Small intestine (tissue), 7 donors: ENCODE results near the gene TTC39A. TPM values are rescaled to one million over a fixed set of nuclear protein-coding genes. Genes with fewer than 3 reads are reported as not detected.

ENCODE experiments used
- DNase-seq, 2 donors: peaks; one replicate each; pipeline versions ENCODE4 v3.0.0 to v3.0.0-alpha.2; 2013
- FAIRE-seq: peaks from 2 replicates; lab custom pipeline; 2012; peaks lifted over from hg19 to GRCh38; lab: Jason Lieb, UNC
- H3K27ac ChIP-seq, 3 donors: one replicate each; pipeline ENCODE4 v1.5.1; 2013; ENCODE audit warnings: low read length in 2 of 3, mild to moderate bottlenecking in 2 of 3, control low read depth in 1 of 3, inconsistent platforms in 1 of 3, low read depth in 1 of 3, moderate library complexity in 1 of 3
- H3K27me3 ChIP-seq, 3 donors: one replicate each; pipeline ENCODE4 v1.6.1; 2013; ENCODE audit warnings: low read length in 3 of 3, inconsistent platforms in 1 of 3; ENCODE audit not compliant: control insufficient read depth in 3 of 3, insufficient read depth in 3 of 3
- H3K36me3 ChIP-seq, 3 donors: one replicate each; pipeline ENCODE4 v1.6.1; 2013; ENCODE audit warnings: low read length in 3 of 3, inconsistent platforms in 1 of 3, low read depth in 1 of 3, mild to moderate bottlenecking in 1 of 3, moderate library complexity in 1 of 3; ENCODE audit not compliant: control insufficient read depth in 3 of 3, insufficient read depth in 2 of 3
- H3K4me1 ChIP-seq, 3 donors: one replicate each; pipeline ENCODE4 v1.6.1; 2013; ENCODE audit warnings: low read length in 2 of 3, inconsistent platforms in 1 of 3, low read depth in 1 of 3, mild to moderate bottlenecking in 1 of 3, moderate library complexity in 1 of 3; ENCODE audit not compliant: control insufficient read depth in 3 of 3, insufficient read depth in 2 of 3
- H3K4me3 ChIP-seq, 3 donors: one replicate each; pipeline ENCODE4 v1.5.1; 2013; ENCODE audit warnings: low read length in 3 of 3, control low read depth in 1 of 3, inconsistent platforms in 1 of 3, low read depth in 1 of 3, mild to moderate bottlenecking in 1 of 3, moderate library complexity in 1 of 3
- H3K9me3 ChIP-seq, 2 donors: one replicate each; pipeline ENCODE4 v1.6.1; 2013; ENCODE audit warnings: low read depth in 1 of 2, low read length in 1 of 2; ENCODE audit not compliant: control insufficient read depth in 2 of 2, insufficient read depth in 1 of 2
- WGBS, 3 donors: extraction: QIAGEN DNeasy Blood & Tissue Kit; methylation state at CpG; one replicate each; pipeline ENCODE4 v1.1.7; 2013; 5-methylcytosine and 5-hydroxymethylcytosine counted together
- polyA plus RNA-seq, 4 donors: library from polyadenylated mRNA; stranded (reverse) in 3 of 4; unstranded in 1 of 4; fragments of 200-250 nt in 3 of 4; fragments of 120-200 nt in 1 of 4; gene quantifications; one replicate each; pipeline versions ENCODE4 v1.2.1 to v1.2.3, GENCODE V29; 2013
- donor health status: healthy with polysubstance abuse.
- donor health status: control.
- donor health status: control.
- donor health status: Bipolar disorder and iron deficiency.
- donor health status: healthy.

The TTC39A gene
- polyA plus RNA-seq, 4 donors: 9.3 to 30.3 (median 12.8) TPM

DNA sequence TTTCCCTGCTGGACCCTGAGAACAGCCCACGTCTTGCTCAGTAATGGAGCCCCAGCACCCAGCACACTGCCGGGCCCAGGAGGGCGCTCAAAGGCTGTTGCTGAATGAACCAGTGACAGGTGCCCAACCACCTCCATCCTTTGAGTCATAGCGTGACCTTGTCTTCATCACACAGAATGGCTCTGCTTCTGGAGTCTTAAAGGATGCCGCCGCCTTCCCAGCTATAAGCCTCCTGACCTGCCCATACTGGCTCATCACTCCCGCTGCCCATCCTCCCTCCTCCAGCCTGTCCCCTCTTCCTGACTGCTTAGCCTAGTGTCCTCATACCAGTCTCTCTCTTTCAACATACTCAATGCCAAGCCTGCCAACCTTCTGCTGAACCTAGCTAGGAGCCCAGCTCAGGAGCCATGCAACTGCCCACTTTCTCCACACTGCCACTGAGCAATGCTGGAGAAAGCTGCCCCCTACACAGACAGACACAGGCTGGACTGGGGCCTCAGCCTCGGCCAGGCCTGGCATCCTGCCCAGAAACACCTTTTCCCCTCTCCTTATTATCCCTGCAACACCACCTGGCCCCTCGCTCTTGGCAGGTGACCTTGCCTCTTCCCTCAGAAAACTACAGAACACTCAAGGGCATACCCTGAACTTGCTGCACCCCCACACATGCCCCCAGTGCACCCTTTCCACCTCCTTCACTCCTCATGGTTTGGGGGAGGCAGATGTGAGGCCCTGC is 14.1 kb downstream of the TTC39A start:
- Histone ChIP-seq H3K27ac (no peak overlapping the region), H3K4me3 (no peak overlapping the region)
- no peak for FAIRE-seq

DNA sequence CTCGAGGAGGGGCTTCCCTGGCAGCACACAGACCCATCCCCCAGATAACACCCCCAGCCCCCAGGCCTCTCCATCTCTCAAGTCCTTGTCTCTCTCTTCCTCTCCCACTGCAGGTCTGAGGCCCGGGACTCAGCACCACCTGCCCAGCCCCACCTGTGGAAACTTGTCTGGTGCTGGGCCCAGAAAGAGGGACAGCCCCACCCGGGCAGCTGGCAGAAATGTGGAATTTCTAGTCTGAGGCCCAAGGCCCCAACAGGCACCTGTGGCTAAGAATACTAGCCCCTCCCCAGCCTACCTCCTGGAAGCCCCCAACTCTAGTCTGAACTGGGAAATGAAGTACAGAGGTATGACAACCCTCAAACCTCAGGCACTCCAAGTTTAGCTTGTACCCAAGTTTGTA is 15.4 kb downstream of the TTC39A start:
- FAIRE-seq (no peak), DNase-seq (peak in 1 of 2 donors; percentile 30)
- no peak overlapping the region for H3K4me3 ChIP-seq
- H3K36me3 ChIP-seq: peaks cover 0 to 29% (median 0%) of the 10 kb centered on the region in 3 donors
- no peaks in the 10 kb centered on the region for H3K27me3 ChIP-seq
- no peaks in the 10 kb centered on the region for H3K9me3 ChIP-seq
- peaks cover 0 to 44% (median 7%) of the 10 kb centered on the region in 3 donors for H3K4me1 ChIP-seq
- WGBS, 3 donors: 15 to 54% (median 40%) methylated on average over 3 of the region's 3 CpGs
- H3K27ac ChIP-seq: peak overlapping the region in 1 of 3 donors; percentile 71

More for the DNA sequence above, 14.1 kb downstream of the TTC39A start:
- no peaks in the 10 kb centered on the region for H3K27me3 ChIP-seq
- H3K4me1 ChIP-seq: peaks cover 0 to 45% (median 7%) of the 10 kb centered on the region in 3 donors
- H3K36me3 ChIP-seq: peaks cover 0 to 26% (median 0%) of the 10 kb centered on the region in 3 donors
- no peaks in the 10 kb centered on the region for H3K9me3 ChIP-seq
- 83 to 85% (median 84%) methylated on average over 9 of the region's 9 CpGs for WGBS, 3 donors
- DNase-seq: peak in 1 of 2 donors; percentile 45

DNA sequence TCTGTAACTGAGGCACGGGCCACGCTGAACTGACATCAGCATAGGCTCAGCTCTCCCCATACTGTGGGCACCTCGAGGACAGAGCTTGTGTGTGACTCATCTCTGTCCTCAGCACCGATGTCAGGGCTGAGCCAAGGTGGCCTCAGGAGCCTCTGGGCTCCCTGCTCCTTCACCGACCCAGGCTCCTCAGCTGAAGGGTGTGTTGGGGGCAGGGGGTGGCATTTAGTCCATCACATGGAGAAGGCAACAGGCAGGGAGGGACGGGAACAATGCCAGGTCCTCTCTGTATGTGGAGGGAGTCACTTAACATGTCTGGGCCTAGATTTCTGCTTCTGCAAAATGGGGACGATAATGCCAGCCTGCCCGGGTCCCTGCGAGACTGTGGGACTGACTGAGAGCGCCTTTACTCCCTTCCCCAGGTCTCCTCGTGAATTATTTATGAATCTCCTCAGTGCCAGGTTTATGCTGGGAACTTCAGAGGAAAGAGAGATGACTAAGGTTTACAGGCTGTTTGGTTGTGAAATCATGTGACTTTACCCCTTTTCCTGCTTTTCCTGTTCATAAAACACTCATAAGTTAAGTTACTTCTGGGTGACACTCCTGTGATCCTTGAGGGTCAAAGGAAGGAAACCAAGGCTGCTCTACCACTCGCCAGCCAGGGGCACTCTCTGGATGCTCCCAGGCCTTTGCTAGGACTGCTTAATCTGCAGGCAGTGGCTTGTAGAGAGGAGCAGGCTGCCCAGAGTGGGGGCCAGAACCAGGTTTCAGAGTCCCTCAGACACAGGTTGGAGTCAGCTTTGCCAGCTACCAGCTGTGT is 16.2 kb downstream of the TTC39A start:
- peak; percentile 59 to 89 for DNase-seq
- 24 to 54% (median 29%) methylated on average over 12 of the region's 12 CpGs for WGBS, 3 donors

DNA sequence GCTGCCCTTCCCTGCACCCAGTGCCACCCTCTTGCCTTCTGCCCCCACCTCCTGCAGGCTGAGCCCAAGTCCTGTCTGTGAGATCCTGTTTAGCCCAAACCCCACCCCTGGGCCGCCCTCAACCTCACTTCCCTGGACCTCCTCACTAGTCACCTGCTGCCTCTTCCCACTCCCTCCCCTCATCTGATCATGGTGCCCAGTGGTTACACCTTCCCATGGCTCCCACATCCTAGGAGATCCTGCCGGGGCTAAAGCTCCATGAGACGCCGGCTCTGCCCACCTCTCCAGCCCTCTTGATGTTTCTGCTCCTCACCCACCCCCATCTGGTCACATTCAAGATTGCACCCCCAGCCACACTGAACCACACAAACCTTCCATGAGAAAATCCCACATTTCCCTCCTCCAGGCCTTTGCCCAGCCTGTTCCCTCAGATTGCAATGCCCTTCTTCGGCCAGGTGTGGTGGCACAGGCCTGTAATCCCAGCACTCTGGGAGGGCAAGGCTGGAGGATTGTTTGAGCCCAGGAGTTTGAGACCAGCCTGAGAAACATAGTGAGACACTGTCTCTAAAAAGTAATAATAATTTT is 17.0 kb downstream of the TTC39A start:
- peak overlapping the region in 1 of 3 donors; percentile 71 for H3K27ac ChIP-seq
- no peak for DNase-seq
- H3K27me3 ChIP-seq: no peaks in the 10 kb centered on the region
- 90 to 92% (median 92%) methylated on average over 5 of the region's 5 CpGs for WGBS, 3 donors
- no peak for FAIRE-seq
- H3K4me1 ChIP-seq: peaks cover 0 to 44% (median 7%) of the 10 kb centered on the region in 3 donors
- no peaks in the 10 kb centered on the region for H3K9me3 ChIP-seq
- H3K36me3 ChIP-seq: peaks cover 0 to 33% (median 0%) of the 10 kb centered on the region in 3 donors
- no peak overlapping the region for H3K4me3 ChIP-seq

More for the DNA sequence above, 16.2 kb downstream of the TTC39A start:
- Histone ChIP-seq H3K36me3 (peaks cover 0 to 29% (median 0%) of the 10 kb centered on the region in 3 donors), H3K4me1 (peaks cover 0 to 44% (median 7%) of the 10 kb centered on the region in 3 donors), H3K27me3 (no peaks in the 10 kb centered on the region), H3K27ac (peak overlapping the region in 2 of 3 donors; percentile 63 to 71), H3K4me3 (no peak overlapping the region), H3K9me3 (no peaks in the 10 kb centered on the region)
- FAIRE-seq: no peak

DNA sequence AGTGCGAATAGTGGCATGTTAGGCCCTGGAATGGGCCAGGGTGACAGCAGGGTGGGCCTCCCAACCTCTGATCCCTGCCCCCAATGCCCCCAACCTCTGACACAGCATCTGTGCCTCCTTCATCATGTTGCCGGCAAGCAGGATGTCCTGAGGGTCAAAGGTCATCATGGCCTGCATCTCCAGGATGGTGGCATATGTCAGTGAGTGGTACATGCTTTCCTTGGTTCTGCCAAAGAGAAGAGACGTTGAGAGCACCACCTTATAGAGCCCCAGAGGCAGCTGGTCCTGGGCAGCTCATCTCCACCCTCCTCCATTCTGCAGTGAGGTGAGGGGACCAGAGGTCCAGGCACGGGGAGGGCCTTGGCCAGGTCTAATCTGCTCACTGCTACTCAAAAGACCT is 17.6 kb downstream of the TTC39A start:
- Histone ChIP-seq H3K4me1 (peaks cover 0 to 44% (median 7%) of the 10 kb centered on the region in 3 donors), H3K27me3 (no peaks in the 10 kb centered on the region), H3K4me3 (no peak overlapping the region), H3K36me3 (peaks cover 0 to 26% (median 0%) of the 10 kb centered on the region in 3 donors), H3K9me3 (no peaks in the 10 kb centered on the region), H3K27ac (no peak overlapping the region)
- DNase-seq (no peak), FAIRE-seq (no peak)
- WGBS, 3 donors: 74 to 82% (median 76%) methylated on average over 4 of the region's 4 CpGs

DNA sequence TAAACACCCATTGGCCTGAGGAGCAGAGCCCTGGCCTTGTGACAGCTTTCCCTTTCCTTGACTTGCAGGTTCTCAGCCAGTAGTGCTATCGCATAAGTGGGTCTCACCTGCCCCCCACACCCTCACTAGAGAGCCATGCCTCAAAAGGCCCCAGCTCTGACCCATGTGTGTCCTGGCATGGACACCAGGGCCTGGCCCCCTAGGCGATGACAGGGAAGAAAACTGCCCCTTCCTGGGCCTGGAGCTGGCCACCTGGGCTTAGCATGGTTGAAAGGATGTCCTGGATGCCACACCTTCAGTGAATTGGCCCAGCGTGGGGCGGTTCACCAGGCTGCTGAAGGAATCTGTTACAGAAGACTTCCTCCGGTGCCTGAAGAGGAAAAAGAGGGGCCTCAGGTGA is 18.5 kb downstream of the TTC39A start:
- H3K9me3 ChIP-seq: no peaks in the 10 kb centered on the region
- FAIRE-seq: no peak
- H3K36me3 ChIP-seq: peaks cover 0 to 26% (median 0%) of the 10 kb centered on the region in 3 donors
- H3K27me3 ChIP-seq: no peaks in the 10 kb centered on the region
- peaks cover 0 to 40% (median 7%) of the 10 kb centered on the region in 3 donors for H3K4me1 ChIP-seq
- no peak overlapping the region for H3K27ac ChIP-seq
- no peak for DNase-seq
- 85 to 93% (median 93%) methylated on average over 5 of the region's 5 CpGs for WGBS, 3 donors
- no peak overlapping the region for H3K4me3 ChIP-seq

DNA sequence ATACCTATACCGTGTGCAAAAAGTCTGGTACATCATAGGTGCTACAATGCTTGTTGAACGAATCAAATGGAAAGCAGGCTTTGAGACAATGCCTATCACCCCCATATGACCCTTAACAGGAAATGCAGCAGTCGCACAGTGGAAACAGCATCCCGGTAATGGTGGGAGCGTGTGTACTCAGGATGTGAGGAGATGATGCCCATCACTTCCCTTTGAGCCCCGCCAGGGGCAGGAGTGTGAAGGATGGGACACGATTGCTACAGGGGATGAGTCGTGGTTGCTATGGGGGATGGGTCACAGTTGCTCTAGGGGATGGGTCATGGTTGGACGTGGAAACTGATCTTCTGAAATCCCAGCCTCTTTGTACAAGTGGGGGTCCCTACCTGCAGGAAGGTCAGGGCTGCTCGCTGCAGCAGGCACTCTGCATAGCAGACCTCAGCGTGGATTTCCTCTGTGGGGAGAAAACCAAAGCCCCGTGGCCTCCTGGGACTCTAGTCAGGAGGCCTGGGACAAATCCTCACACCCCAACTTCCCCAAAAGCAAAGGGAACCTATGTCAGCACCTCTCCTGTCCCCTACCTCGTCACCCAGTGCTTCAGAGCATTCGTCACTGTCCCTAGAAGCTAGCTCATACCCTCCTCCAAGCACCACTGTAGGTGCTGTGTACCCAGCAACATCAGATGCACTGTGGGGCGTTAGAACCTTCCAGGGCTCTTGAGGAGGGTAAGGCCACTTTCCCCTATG is 19.3 kb downstream of the TTC39A start:
- Histone ChIP-seq H3K4me3 (no peak overlapping the region), H3K36me3 (peaks cover 0 to 26% (median 0%) of the 10 kb centered on the region in 3 donors), H3K4me1 (peaks cover 0 to 34% (median 7%) of the 10 kb centered on the region in 3 donors), H3K27ac (no peak overlapping the region), H3K9me3 (no peaks in the 10 kb centered on the region), H3K27me3 (no peaks in the 10 kb centered on the region)
- 64 to 90% (median 76%) methylated on average over 15 of the region's 15 CpGs for WGBS, 3 donors
- no peak for DNase-seq
- no peak for FAIRE-seq
